ENCODE measurements around the gene LCE1E. TPM values are rescaled to one million over a fixed set of nuclear protein-coding genes. Genes with fewer than 3 reads are reported as not detected.

The LCE1E gene
- total RNA-seq, 4 donors from 2014 or later = not detected

GRCh38 chr1:152768847-152769533 lies 17.1 kb upstream of the LCE1E start:
- intact Hi-C loops (cut with DNase I; ENCODE audit: low total_unique reads) = no loop called here
- H3K36me3 ChIP-seq = no peaks in the 10 kb centered on the region
- no peaks in the 10 kb centered on the region for H3K9me3 ChIP-seq
- no peak overlapping the region for H3K27ac ChIP-seq
- H3K4me3 ChIP-seq = no peak overlapping the region
- DNase-seq = no peak
- no peaks in the 10 kb centered on the region for H3K27me3 ChIP-seq
- TF ChIP-seq CTCF (IDR thresholded peaks at IDR 0.05) = no peak
- no peak for TF ChIP-seq POLR2A (IDR thresholded peaks at IDR 0.05)
- H3K4me1 ChIP-seq = no peaks in the 10 kb centered on the region

GRCh38 chr1:152770411-152770810 lies 15.6 kb upstream of the LCE1E start:
- Histone ChIP-seq H3K9me3 (no peaks in the 10 kb centered on the region), H3K27me3 (no peaks in the 10 kb centered on the region), H3K27ac (no peak overlapping the region), H3K4me3 (no peak overlapping the region), H3K36me3 (no peaks in the 10 kb centered on the region), H3K4me1 (no peaks in the 10 kb centered on the region)
- DNase-seq = no peak
- intact Hi-C loops (cut with DNase I; ENCODE audit: low total_unique reads) = no loop called here
- TF ChIP-seq CTCF (IDR thresholded peaks at IDR 0.05) (no peak), POLR2A (IDR thresholded peaks at IDR 0.05) (no peak)

- Histone ChIP-seq H3K36me3 (no peaks in the 10 kb centered on the region), H3K4me3 (no peak within 1 kb of the TSS), H3K4me1 (no peaks in the 10 kb centered on the region), H3K9me3 (no peaks in the 10 kb centered on the region), H3K27ac (no peak within 1 kb of the TSS), H3K27me3 (no peaks in the 10 kb centered on the region)
- intact Hi-C loops (cut with DNase I; ENCODE audit: low total_unique reads) = no loop called here
- TF ChIP-seq CTCF (IDR thresholded peaks at IDR 0.05) = no peak
- TF ChIP-seq POLR2A (IDR thresholded peaks at IDR 0.05) = no peak
- DNase-seq = no peak
Observed at GRCh38 chr1:152774875-152775274, 11.2 kb upstream of the LCE1E start, which contains the start of gene LCE1F. LCE1F (plus strand) TSS chr1:152775140; CDS start chr1:152776372, 1,232 bp downstream.

- Histone ChIP-seq H3K27me3 (no peaks in the 10 kb centered on the region), H3K27ac (no peak overlapping the region), H3K9me3 (no peaks in the 10 kb centered on the region), H3K36me3 (no peaks in the 10 kb centered on the region), H3K4me1 (no peaks in the 10 kb centered on the region), H3K4me3 (no peak overlapping the region)
- no peak for TF ChIP-seq POLR2A (IDR thresholded peaks at IDR 0.05)
- TF ChIP-seq CTCF (IDR thresholded peaks at IDR 0.05) = no peak
- DNase-seq = no peak
- intact Hi-C loops (cut with DNase I; ENCODE audit: low total_unique reads) = no loop called here
Observed at GRCh38 chr1:152776361-152776760, 9.7 kb upstream of the LCE1E start.

GRCh38 chr1:152777510-152778137 lies 8.4 kb upstream of the LCE1E start:
- H3K9me3 ChIP-seq = no peaks in the 10 kb centered on the region
- no peak overlapping the region for H3K4me3 ChIP-seq
- H3K27me3 ChIP-seq = no peaks in the 10 kb centered on the region
- H3K27ac ChIP-seq = no peak overlapping the region
- H3K36me3 ChIP-seq = no peaks in the 10 kb centered on the region
- H3K4me1 ChIP-seq = no peaks in the 10 kb centered on the region
- intact Hi-C loops (cut with DNase I; ENCODE audit: low total_unique reads) = no loop called here
- DNase-seq = no peak
- no peak for TF ChIP-seq CTCF (IDR thresholded peaks at IDR 0.05)
- TF ChIP-seq POLR2A (IDR thresholded peaks at IDR 0.05) = no peak

Measured in uterus (tissue), 4 donors.